GM21515 (cell line): Measurements from ENCODE around the gene VTI1A.
A peak's percentile ranks its signal among the peaks of the same experiment; 100 is the strongest.

Experiments
- ATAC-seq: cut with Tn5 transposase; IDR thresholded peaks from one replicate; pipeline ENCODE4 v1.9.1; 2021; ENCODE audit not compliant: unreplicated experiment

VTI1A gene

DNA sequence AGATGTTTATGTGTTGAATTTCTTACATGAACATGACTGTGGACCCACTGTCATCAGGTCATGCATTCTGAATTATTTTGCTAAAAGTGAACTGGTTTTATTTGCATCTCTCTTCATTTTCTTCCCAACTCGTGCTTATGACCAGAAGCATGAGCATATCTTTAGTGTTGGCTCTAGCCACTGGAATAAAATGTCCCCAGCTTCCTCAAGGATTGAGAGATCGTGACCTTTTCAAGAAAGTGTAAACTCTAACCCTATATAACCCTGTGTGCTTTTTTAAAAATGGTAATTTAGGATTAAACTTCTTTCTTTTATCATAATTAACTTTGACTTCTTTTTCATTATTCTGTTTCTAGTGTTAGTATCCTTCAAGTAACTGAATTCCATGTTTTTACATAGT lies 55.5 kb downstream of the VTI1A start:
- no peak for ATAC-seq

DNA sequence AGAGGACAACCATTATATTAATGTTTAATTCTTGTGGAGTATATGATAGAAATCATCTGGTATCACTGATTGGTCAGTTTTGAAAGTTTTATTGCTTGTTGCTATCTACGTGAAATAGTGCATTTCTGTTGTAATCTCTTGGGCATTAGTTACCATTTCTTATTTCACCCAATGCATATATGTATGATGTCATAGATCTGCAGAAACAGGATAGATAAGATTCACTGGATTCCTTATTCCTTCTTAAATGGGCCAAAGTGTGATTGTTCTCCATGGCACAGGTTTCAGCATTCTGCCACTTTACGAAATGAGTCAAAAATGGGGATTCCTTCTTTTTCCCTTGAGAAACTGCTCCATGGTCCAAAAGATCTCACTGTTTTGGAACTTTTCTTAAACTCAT lies 56.6 kb downstream of the VTI1A start:
- ATAC-seq: no peak

DNA sequence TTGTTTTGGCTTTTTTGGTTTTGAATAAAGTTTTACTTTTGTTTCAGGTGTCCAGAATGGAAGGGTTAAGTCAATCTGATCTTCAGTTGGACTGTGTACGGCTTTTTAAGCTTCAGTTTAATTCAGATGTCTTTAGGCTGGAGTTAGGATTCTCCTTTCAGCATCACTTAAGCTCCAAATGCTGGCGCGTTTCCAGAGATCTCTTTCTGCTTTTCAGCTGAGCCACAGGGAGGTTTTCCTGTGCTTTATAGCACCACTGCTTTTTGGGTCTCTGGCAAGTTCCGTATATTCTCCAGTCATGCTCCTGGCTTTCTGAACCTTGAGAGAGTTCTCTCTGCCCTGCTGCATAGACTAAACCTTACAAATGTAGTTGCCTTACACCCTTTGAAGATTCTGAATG lies 60.0 kb downstream of the VTI1A start:
- no peak for ATAC-seq

DNA sequence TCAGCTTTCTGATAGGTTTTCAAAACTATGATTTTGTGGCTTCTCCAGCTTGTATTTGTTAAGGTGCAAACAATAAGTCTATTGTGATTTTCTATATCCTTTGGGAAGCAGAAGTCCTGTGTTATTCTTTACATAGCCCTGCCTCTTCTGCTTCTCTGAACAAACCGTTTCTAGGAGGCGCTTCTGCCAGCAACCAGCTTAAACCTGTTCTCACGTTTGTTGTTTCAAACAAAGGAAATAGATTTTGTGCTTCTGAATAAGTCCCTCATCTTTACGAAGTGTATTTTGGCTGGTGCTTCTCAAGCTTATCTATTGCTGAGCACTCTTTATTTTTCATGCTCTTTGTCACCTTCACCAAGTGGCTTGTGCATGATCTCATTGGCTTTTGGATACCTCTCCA lies 61.0 kb downstream of the VTI1A start:
- no peak for ATAC-seq

DNA sequence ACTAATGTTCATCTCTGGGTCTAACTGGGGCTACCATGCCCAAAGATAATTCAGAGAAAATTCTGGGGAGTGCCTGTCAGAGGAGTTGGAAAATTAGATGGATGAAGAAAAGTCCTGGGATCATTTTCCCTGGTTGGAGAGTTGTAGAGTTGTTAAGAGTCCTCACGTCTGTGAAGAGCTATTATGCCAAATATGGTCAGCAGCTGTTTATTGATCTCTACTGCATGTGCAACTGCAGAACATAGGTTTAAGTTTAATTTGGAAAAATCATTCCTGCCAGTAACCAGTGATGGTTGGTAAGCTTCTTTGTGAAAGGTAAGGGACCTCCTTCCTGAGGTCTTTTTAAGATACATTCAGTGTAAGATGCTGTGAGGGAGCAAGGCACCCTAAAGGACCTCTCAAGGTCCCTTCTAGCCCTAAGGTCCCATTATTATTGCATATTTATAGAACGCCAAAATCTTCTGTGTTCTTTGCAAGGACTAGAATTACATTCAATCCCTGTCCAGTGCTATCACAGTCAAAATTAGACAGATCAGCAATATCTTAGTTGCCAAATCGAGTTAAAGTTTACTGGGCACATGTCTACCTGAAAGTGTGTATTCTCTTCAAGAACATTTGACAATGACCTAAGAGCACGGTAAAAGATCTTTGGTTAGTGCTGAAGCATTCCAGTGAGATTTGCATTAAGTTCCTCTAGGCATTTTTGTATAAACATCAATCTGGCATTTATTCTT lies 62.7 kb downstream of the VTI1A start:
- no peak for ATAC-seq

DNA sequence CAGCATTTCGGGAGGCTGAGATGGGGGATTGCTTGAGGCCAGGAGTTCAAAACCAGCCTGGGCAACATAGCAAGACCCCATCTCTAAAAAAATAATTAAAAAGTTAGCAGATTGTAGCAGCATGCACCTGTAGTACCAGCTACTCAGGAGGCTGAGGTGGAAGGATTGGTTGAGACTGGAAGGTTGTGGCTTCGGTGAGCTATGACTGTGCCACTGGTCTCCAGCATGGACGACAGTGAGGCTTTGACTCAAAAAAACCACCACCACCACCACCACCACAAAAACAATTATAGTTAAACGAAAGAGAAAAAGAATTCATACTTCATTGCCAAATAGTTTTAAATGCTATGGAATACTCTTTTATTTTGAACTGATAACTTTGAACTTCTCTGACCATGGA lies 63.4 kb downstream of the VTI1A start:
- ATAC-seq: no peak

DNA sequence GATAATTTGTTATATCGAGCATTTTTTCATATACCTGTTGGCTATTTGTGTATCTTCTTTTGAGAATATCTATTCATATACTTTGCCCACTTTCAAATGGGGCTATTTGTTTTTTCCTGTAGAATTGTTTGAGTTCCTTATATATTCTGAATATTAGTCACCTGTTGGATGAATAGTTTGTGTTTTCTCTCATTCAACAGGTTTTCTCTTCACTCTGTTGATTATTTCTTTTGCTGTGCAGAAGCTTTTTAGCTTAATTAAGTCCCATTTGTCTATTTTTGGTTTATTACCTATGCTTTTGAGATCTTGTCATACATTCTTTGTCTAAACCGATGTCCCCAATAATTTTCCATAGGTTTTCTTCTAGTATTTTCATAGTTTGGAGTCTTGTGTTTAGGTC lies 65.3 kb downstream of the VTI1A start:
- no peak for ATAC-seq

DNA sequence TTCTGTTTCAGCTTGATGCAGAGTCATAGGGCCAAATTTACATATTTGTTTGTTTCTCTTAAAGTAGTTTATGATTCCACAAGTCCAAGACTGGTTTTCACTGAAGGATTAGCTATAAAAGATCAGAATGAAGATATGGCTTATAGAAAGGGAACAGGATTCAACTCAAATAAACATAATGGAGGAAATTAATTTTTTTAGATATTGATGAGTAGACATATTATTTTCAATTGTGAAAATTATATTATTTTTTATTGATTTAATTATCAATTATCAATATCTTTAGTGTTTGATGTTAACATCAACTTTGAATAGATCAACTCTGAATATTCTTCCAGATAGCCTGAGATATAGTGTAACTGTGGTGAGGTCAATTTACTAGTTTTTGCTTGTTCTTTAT lies 68.1 kb downstream of the VTI1A start:
- no peak for ATAC-seq

DNA sequence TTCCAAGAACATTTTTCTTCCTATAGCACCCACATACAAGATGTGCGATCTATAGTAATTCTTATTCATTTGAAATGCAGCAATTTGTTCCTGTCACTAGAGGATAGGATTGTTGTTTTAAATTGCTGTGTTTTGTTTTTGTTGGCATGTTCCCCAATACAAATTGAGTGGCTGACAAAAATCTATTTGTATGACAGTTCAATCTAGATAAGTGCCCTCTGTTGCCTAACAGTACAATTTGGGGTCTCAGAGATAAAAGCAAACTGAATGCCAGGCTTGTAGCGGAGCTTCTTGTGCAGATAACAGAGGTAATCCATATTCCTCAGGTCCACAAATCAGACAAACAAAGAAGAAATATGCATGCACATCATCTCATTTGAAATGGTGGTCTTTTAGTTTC lies 68.8 kb downstream of the VTI1A start:
- ATAC-seq: no peak

DNA sequence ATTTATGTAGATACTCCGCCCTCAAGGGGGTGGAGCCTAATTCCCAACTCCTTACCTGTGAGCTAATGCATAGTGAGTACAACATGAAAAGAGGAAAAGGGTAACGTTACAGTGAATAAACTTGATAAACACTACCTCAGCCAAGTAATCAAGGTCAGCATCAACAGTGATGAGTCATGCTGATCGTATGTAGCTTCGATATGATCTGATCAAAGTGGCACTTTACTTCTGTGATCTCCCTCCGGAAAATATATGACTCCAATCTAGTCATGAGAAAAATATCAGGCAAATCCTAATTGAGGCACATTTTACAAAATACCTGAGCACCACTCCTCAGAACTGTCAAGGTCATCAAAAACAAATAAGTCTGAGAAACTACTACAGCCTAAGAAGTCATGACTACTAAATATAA lies 70.4 kb downstream of the VTI1A start:
- ATAC-seq: no peak

DNA sequence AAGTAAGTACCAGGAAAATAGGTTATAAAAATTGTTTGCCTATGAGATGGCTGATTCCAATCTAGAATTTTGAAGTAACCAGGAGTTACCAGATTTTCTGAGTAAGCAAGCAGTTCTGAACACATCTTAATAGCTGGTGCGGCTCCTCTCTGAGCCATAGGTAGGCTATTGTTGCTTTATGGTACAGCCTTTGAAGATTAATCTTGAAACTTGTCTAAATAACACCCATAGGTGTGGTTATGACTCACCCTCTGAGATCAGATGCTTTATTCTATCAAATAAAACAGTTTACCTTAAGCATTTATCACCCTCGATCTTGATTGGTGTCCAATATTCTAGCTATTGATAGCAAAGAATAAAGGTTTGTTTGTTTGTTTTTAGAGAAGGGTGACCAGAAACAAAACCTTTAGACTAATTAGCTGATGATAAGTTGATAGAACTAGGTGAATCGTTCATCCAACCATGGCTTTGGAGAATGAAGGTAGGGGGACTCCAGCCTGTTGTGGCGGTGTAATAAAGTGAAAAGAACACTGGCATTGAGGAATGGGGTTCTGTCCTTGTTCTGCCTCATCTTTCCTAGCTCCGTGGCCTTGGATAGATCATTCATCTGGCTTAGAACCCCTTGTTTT lies 72.2 kb downstream of the VTI1A start:
- no peak for ATAC-seq

DNA sequence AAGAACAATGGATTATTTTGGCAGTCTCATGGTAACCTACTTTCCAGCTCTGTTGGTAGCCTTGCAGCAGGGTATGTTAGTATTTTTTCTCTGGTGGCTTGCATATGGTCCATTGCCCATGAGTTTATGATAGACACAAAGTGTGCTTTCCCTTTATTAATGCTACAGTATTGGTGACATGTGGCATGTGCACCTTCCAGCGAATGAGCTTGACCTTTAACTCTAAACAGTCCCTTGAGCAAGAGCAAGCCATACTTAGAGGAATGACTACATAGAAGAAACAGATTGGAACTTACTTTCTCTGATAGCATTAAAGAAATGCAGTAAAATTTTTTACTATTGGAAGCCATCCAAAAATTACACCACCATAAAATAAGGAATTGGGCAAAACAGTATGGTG lies 73.9 kb downstream of the VTI1A start:
- ATAC-seq: no peak

DNA sequence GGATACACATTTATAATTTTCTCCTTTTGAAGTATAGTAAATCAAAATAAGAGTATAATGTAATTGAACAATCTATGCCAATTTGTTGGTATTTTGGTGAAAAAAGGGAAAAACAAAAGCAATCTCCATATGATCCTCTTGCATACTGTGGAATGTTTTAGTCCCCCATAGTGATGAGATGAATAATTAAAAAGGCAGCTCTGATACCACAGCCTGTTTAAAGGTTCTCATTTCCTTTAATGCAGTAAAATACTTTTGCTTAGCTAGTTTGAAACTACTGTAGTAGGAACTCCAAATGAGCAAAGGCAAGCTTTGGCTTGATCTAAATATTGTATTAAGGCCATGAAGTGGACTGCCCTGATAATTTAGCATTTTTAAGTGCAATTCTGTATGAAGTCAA lies 77.6 kb downstream of the VTI1A start:
- ATAC-seq: no peak

DNA sequence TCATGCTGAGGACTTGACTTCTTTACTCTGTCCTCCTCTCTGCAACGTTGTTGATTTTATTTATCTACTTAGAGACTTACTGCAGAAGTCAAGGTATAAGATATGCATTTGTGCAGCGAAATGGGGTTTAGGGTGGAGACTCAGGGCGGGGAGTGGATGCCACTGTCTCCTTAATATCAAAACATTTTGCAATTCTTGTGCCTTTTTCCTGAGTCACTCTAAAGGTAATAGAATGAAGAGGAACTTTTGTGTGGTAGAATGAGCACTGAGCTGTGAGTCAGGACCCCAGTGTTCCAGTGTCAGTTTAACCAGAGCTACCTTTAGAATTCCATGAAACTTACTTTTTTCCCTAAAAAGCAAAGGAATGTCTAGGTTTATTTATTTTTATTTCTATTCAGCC lies 78.2 kb downstream of the VTI1A start:
- ATAC-seq: no peak

DNA sequence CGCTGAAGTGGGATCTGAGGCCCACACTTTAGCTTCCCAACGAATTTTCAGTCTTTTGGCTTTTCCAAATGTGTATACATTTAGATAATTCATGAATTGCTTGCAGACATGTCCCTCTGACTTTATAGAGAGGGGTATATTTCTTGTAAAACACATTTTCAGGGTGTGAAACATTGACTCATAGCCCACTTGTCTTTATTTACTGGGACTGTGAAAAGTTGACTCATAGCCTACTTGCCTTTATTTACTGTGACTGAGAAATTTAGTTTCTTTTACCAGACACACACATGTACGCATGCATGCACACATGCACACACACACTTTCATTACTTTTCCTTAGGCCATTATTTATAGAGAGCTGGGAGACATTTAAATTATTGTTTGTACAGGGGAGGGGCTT lies 79.1 kb downstream of the VTI1A start:
- peak; percentile 67 for ATAC-seq

DNA sequence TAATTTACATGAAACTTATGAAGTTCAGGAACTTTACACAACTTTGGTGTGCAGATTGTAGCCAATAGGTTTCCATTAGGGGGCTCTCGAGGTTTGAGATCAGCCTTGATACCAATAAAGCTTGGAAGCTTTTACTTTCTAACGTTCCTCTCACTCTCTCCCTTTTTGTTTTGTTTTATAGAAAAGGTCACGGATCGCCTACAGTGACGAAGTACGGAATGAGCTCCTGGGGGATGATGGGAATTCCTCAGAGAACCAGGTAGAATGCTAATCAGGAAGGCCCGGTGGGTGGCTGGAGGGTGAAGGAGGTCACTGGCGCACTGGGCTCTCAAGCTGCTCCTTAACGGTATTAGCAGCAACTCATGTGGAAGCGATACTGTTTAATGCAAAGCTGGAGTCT lies 79.9 kb downstream of the VTI1A start:
- no peak for ATAC-seq

DNA sequence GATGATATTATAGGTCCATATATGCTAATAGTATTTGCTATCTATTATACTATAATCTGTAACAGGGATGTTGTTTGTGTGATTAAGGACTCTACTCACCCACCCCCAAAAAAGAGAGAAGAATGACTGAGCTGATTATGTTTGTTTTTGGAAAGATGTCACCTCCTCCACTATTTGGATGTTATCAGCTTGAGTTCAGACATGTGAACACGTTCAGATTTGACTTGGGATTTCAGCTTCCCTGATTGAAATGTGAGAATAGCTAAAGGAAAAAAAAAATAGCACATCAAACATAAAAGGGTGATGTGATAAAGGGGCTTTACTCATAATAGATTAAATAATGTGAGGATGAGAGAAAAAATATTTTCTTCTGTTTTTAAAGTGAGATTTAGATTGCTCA lies 81.2 kb downstream of the VTI1A start:
- no peak for ATAC-seq

DNA sequence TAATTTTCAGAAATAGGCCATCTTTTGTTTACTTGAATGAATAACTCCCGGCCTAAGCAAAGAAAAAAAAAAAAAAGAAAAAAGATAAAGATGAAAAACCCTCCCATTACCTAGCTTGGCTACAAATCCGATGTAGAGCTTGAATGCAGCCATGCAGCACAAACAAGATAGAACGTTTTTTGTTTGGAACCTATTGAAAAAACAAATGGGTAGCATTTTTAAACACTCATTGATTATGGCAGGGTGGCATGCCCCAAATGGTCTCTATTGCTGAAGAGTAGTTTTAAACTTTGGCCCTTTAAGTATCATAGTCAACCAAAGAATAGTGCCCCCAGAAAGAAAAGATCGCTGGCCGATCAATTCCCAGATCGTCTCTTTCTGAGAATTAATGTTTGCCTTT lies 84.4 kb downstream of the VTI1A start:
- ATAC-seq: no peak

DNA sequence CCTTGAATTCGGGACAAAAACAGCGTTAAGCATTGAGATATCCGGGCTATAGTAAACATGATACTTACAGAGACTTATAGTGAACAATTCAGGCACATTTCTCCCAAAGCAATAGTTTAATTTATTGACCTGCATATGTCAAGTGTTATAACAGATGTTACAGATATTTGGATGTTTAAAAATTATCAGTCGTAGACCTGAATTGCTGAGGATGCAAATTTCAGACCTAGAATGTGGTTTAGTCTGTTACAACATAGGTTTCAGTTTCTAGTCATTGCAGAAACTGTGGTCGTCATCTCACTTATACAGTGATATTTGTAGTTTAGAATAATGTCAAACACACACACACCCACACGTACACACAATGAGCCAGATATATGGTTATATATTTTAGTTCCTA lies 85.2 kb downstream of the VTI1A start:
- ATAC-seq: peak; percentile 98

DNA sequence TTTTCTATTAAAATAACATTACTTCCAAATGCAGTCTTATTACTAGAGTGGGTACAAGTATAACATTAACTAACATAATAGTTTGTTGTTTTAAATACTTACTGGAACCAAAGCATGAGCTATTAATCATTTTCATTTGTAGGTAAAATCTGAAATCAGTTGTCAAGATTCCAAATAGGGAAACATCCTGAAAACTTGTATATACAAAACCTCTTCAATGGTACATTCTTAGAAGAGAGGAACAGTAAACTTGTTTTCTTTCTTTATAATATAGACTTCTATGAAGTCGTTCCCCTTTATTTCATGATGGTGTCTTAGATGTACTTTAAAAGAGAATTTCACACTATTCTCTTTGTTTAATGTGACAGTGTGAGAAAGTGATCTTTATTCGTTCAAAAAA lies 85.9 kb downstream of the VTI1A start:
- ATAC-seq: no peak

DNA sequence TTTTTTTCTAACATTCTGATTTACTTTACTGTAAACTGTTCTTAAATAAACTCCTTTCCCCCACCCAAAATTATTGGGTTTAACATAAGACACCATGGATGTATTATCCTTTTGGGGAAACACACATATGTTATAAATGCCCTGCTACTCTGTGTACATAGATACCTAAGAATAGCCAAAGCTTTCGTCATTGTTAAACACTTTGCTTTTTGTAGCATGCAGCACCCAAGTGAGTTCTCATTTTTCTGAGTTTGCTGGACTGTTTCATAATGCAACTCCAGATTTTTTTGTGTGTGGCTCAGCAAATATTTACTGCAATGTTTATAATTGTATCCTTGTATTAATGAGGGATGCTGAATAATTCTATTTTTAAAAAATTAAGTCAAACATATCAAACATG lies 86.9 kb downstream of the VTI1A start:
- ATAC-seq: no peak

DNA sequence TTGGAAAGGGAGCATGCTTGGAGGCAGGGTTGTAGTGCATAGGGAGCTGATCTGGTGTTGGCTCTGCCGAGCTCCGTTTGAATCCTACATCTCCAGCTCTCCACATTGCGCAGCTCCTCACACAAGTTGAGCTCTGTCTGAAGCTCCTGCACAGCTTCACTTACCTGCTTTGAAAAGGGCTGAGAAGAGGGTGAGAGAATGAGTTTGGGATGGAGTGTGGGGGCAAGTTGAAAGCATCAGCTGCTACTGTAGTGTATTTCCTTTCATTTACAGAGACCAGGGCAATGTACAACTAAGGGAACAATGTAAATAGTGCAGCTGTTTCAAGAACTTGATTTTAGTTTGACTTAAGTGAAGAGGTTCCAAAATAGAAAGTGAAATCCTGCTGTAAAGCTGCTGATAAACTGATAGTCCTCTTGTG lies 88.5 kb downstream of the VTI1A start:
- peak; percentile 58 for ATAC-seq

DNA sequence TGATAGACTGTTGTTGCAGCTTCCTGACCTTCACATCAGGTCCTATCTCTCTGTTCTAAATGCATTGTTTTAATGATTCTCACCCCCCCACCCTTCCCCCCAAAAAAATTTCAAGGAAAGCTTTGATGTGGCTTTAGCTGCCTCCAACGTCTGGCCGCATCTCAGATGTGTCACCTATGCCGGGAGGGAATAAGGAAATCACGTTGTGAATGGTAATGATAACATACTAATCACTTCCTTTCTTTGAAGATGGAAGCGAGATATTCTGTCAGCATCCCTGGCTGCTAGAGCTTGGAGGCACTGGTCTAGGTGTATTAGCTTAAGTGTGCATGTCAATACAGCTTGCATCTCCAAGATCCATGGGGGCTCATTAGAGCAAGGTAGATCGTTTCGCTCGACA lies 89.6 kb downstream of the VTI1A start:
- ATAC-seq: no peak
